Cardiac muscle cell (in vitro differentiated cells and primary cell): ENCODE data around the gene TSTD2. TPM values are rescaled to one million over a fixed set of nuclear protein-coding genes. Genes with fewer than 3 reads are reported as not detected.

Experiments
- DNase-seq, 2 donors: peaks; one replicate each; pipeline versions ENCODE4 v3.0.0 to v3.0.0-alpha.2; 2010 to 2017; ENCODE audit warnings: low read depth in 1 of 2, low spot score in 1 of 2
- H3K27ac ChIP-seq: fragments of 200-600 bp; sonication (generic); 2 replicates; pipeline ENCODE4 v1.5.1; 2016
- H3K27me3 ChIP-seq: fragments of 200-600 bp; sonication (generic); 2 replicates; pipeline ENCODE4 v1.6.0; 2016; ENCODE audit warnings: control low read depth
- H3K36me3 ChIP-seq: fragments of 200-600 bp; sonication (generic); 2 replicates; pipeline ENCODE4 v1.5.1; 2016; ENCODE audit warnings: control low read depth
- H3K4me1 ChIP-seq: fragments of 200-600 bp; sonication (generic); 2 replicates; pipeline ENCODE4 v1.8.1; 2017; ENCODE audit warnings: low read depth, mild to moderate bottlenecking, mixed run types
- H3K4me3 ChIP-seq: fragments of 200-600 bp; sonication (generic); 2 replicates; pipeline ENCODE4 v1.5.1; 2016; ENCODE audit warnings: mild to moderate bottlenecking
- H3K9me3 ChIP-seq: fragments of 200-600 bp; sonication (generic); 2 replicates; pipeline ENCODE4 v1.5.1; 2017; ENCODE audit warnings: low read depth, mild to moderate bottlenecking, control low read depth
- polyA plus RNA-seq: library from polyadenylated mRNA; unstranded; fragments of >200 nt; fragmentation: Nextera tagmentation; extraction: Ambion mirVana; gene quantifications from 2 replicates; pipeline ENCODE4 v1.2.1, GENCODE V29; 2016
- total RNA-seq: library from RNA; depleted of rRNA; stranded (reverse); fragments of >200 nt; gene quantifications from 2 replicates; pipeline ENCODE4 v1.2.3, GENCODE V29; 2016
- TF ChIP-seq, protein P1 (sequence below): IDR thresholded peaks from 2 replicates; pipeline ENCODE4 v1.5.1; 2012; ENCODE audit warnings: low read depth, mild to moderate bottlenecking, low read length

The TSTD2 gene
- total and polyA plus RNA-seq, 2 experiments from 2014 or later = 17.2 to 25.9 TPM

DNA sequence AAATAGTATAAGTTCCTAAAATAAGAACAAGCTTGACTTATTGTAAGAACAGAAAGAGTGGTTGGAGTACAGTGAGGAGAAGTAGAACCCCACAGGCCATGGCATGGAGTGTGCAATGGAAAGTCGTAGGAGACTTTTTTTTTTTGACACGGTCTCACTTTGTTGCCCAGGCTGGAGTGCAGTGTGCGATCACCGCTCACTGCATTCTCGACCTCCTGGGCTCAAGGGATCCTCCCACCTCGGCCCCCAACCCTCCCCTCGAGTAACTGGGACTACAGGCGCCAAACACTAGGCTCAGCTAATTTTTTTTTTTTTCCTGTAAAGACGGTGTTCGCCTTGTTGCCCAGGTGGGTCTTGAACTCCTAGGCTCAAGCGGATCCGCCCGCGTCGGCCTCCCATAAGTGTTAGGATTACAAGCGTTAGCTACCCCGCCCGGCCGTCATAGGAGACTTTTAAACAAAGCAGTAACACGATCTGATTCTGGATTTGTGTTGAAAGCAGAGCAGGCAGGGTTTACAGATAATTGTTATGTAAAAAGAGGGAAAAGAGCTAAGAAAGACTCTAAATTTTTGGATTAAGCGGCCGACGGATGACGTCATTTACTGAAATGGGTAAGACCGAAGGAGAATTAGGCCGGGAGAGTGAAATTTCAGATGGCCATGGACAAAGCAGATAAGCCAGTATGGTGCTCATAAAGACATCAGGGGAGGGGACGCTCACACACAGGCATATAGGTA lies 752 bp downstream of the TSTD2 start:
- no peaks in the 10 kb centered on the region for H3K9me3 ChIP-seq
- H3K4me3 ChIP-seq = peak overlapping the region; percentile 87
- TF ChIP-seq, protein P1, sequence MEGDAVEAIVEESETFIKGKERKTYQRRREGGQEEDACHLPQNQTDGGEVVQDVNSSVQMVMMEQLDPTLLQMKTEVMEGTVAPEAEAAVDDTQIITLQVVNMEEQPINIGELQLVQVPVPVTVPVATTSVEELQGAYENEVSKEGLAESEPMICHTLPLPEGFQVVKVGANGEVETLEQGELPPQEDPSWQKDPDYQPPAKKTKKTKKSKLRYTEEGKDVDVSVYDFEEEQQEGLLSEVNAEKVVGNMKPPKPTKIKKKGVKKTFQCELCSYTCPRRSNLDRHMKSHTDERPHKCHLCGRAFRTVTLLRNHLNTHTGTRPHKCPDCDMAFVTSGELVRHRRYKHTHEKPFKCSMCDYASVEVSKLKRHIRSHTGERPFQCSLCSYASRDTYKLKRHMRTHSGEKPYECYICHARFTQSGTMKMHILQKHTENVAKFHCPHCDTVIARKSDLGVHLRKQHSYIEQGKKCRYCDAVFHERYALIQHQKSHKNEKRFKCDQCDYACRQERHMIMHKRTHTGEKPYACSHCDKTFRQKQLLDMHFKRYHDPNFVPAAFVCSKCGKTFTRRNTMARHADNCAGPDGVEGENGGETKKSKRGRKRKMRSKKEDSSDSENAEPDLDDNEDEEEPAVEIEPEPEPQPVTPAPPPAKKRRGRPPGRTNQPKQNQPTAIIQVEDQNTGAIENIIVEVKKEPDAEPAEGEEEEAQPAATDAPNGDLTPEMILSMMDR = no peak
- H3K36me3 ChIP-seq = no peaks in the 10 kb centered on the region
- H3K27me3 ChIP-seq = no peaks in the 10 kb centered on the region
- H3K4me1 ChIP-seq = peaks cover 48% of the 10 kb centered on the region
- peak overlapping the region; percentile 99 for H3K27ac ChIP-seq
- peak; percentile 82 to 86 for DNase-seq

DNA sequence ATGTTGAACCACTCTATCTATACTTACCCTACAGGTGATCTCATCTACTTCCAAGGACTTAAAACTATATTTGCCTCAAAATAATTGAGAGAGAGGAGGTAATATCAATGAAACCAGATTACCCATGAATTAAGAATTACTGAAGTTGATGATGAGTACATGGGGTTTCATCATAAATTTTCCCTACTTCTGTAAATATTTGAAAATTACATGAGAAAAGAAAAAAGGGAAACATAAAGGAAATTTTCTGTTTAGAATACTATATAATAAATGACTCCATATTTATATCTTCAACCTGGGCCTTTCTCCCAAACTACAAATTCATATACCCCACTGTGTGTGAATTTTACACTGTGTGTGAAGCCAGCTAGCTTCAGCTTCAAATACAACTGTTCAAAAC lies 2.6 kb downstream of the TSTD2 start:
- no peaks in the 10 kb centered on the region for H3K36me3 ChIP-seq
- no peaks in the 10 kb centered on the region for H3K27me3 ChIP-seq
- H3K4me1 ChIP-seq = peaks cover 49% of the 10 kb centered on the region
- TF ChIP-seq, protein P1 = no peak
- H3K27ac ChIP-seq = no peak overlapping the region
- DNase-seq = no peak
- H3K9me3 ChIP-seq = no peaks in the 10 kb centered on the region
- no peak overlapping the region for H3K4me3 ChIP-seq

DNA sequence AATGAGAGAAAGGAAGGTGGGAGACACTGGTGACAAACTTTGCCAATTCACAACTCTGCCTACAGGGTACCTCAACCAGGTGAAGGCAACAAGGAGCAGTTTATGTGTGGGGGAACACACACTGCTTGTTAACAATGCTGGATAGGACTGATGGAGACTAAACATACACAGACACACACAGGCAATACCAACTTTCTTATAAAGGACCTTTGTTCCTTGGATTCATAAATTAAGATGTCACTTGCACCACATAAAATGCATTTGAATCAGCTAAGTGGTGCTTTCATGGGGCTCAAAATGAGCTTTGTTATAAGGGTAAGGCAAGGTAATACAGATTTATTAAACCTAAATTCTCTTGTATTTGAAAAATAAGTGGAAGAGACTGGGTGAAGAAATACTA lies 4.0 kb downstream of the TSTD2 start:
- Histone ChIP-seq H3K9me3 (no peaks in the 10 kb centered on the region), H3K27ac (peak overlapping the region; percentile 85), H3K4me3 (no peak overlapping the region), H3K36me3 (no peaks in the 10 kb centered on the region), H3K27me3 (no peaks in the 10 kb centered on the region), H3K4me1 (peaks cover 56% of the 10 kb centered on the region)
- TF ChIP-seq, protein P1 = no peak
- DNase-seq = no peak

DNA sequence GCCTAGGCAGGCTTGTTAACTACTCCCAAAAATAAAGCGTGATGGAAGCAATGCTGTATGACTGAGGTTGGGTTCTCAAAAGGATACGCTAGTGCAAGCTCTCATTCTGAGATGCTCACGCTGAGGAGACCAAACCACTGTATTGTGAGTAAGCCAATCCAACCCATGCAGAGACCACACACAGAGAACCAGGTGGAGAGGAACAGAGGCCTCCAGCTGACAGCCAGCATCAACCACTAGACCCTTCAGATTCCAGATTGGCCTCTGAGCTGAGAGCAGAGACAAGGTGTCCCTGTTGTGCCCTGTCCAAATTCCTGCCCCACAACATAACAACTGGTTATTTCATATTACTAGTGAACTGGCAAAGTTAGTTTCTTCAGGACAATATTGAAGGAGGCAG lies 4.5 kb downstream of the TSTD2 start:
- no peaks in the 10 kb centered on the region for H3K27me3 ChIP-seq
- H3K9me3 ChIP-seq = no peaks in the 10 kb centered on the region
- peak overlapping the region; percentile 85 for H3K27ac ChIP-seq
- TF ChIP-seq, protein P1 = no peak
- DNase-seq = peak in 1 of 2 donors; percentile 47
- H3K36me3 ChIP-seq = no peaks in the 10 kb centered on the region
- no peak overlapping the region for H3K4me3 ChIP-seq
- peaks cover 56% of the 10 kb centered on the region for H3K4me1 ChIP-seq

DNA sequence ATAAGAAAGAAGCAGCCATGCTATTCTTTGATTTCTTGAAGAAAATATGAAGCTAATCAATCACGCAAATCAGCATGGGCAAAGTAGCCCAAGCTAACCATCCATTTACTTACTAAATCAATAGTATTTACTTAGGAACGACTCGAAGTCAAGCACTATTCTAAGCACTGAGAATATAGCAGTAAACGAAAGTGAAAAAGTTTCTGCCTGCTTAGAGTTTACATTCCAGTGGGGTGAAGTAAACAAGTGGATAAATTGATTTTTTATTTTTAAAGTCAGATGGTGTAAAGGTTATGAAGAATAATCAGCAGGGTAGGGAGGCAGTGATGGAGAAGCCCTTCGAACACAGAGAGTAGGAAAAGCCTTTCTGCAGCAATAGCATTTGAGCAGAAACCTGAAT lies 5.5 kb downstream of the TSTD2 start:
- no peak for DNase-seq
- peak overlapping the region; percentile 85 for H3K27ac ChIP-seq
- no peak overlapping the region for H3K4me3 ChIP-seq
- no peaks in the 10 kb centered on the region for H3K36me3 ChIP-seq
- H3K27me3 ChIP-seq = no peaks in the 10 kb centered on the region
- no peaks in the 10 kb centered on the region for H3K9me3 ChIP-seq
- H3K4me1 ChIP-seq = peaks cover 56% of the 10 kb centered on the region
- TF ChIP-seq, protein P1 = no peak
